H1 (cell line): ENCODE results near the gene TRDMT1. TPM values are rescaled to one million over a fixed set of nuclear protein-coding genes. Genes with fewer than 3 reads are reported as not detected.

Experiments
- ATF2 ChIP-seq: IDR thresholded peaks from 2 replicates; pipeline ENCODE4 v1.6.1; 2012; ENCODE audit warnings: low read length, inconsistent platforms
- FOSL1 ChIP-seq: IDR thresholded peaks from 2 replicates; pipeline ENCODE4 v1.6.1; 2011; ENCODE audit warnings: mild to moderate bottlenecking, low read depth, low read length, moderate library complexity; ENCODE audit not compliant: insufficient read depth
- NRF1 ChIP-seq: IDR thresholded peaks from 2 replicates; pipeline ENCODE4 v1.6.1; 2011; ENCODE audit warnings: mild to moderate bottlenecking, low read depth, low read length, improper control_type of control experiment
- SIX5 ChIP-seq: IDR thresholded peaks from 2 replicates; pipeline ENCODE4 v1.6.1; 2011; ENCODE audit warnings: mild to moderate bottlenecking, low read depth, low read length
- SUZ12 ChIP-seq: fragments of 200-600 bp; sonication (generic); IDR thresholded peaks from 2 replicates; pipeline ENCODE4 v1.6.1; 2012; ENCODE audit warnings: mild to moderate bottlenecking, inconsistent platforms, low read length, moderate library complexity, mixed read lengths
- polyA plus RNA-seq, 7 experiments: library from polyadenylated mRNA; depleted of rRNA in 3 of 7; stranded (reverse) in 5 of 7; unstranded in 2 of 7; fragments of >200 nt in 5 of 7; fragments of 200-250 nt in 2 of 7; gene quantifications; 1 replicate in 5 of 7; 2 replicates in 1 of 7; 4 replicates in 1 of 7; pipeline versions ENCODE4 v1.2.1 to v1.2.3, GENCODE V29; 2011 to 2013; ENCODE audit warnings: missing spikeins in 2 of 7, mixed read lengths in 2 of 7
- total RNA-seq: library from RNA; stranded (reverse); fragmentation: NEBNext Ultra II Directional; extraction: Animal tissue kit (Norgen Biotek cat#: 25700); gene quantifications from 2 replicates; pipeline ENCODE4 v1.2.1, GENCODE V29; 2021

TRDMT1 gene
- total and polyA plus RNA-seq, 2 of the 8 experiments (the other 6 are each of a cell fraction or from before 2014, with no cell fraction given) = 7.4 to 21.4 TPM

GRCh38 chr10:17134282-17134681, 67.2 kb downstream of the TRDMT1 start (continued):
- TF ChIP-seq NRF1 (no peak), FOSL1 (no peak), ATF2 (no peak), SIX5 (no peak), SUZ12 (no peak)
